NT2/D1 (cell line): Measurements from ENCODE around the gene ECT2L.

Experiments
- SUZ12 ChIP-seq: IDR thresholded peaks from 2 replicates; pipeline ENCODE4 v1.6.1; 2011; ENCODE audit not compliant: insufficient read length, insufficient read depth; ENCODE audit errors: extremely low read depth
- YY1 ChIP-seq: IDR thresholded peaks from 2 replicates; pipeline ENCODE4 v1.6.1; 2011; ENCODE audit not compliant: insufficient read length, insufficient read depth
- ZNF274 ChIP-seq: IDR thresholded peaks from 2 replicates; pipeline ENCODE4 v1.6.1; 2011; ENCODE audit warnings: mild to moderate bottlenecking, low read depth, low read length

- TF ChIP-seq YY1 (no peak), SUZ12 (no peak), ZNF274 (no peak)
These were observed 127.7 kb downstream of the ECT2L start for GRCh38 chr6:138923561-138923960.
